Body of pancreas (tissue), 4 donors: ENCODE results near the gene ZNF766. TPM values are rescaled to one million over a fixed set of nuclear protein-coding genes. Genes with fewer than 3 reads are reported as not detected.

Source experiments
- ATAC-seq: fragments of 150-250 bp; one replicate; pipeline ENCODE4 v1.9.1; 2016
- DNase-seq, 4 donors: peaks; one replicate each; pipeline ENCODE4 v3.0.0-alpha.2; 2019
- H3K27ac ChIP-seq, 4 donors: fragments of 200-600 bp; sonication (generic); 1 replicate in 3 of 4; 2 replicates in 1 of 4; pipeline versions ENCODE4 v1.5.1 to v1.6.1; 2016 to 2019; ENCODE audit warnings: mild to moderate bottlenecking in 1 of 4, mixed read lengths in 1 of 4, moderate library complexity in 1 of 4
- H3K27me3 ChIP-seq, 2 donors: fragments of 200-600 bp; sonication (generic); one replicate each; pipeline ENCODE4 v1.6.0; 2016; ENCODE audit warnings: mild to moderate bottlenecking in 1 of 2
- H3K36me3 ChIP-seq, 2 donors: fragments of 200-600 bp; sonication (generic); replicated peaks in 1 of 2; 2 replicates each; pipeline ENCODE4 v1.5.1; 2016; ENCODE audit warnings: low read depth in 2 of 2; ENCODE audit not compliant: insufficient read depth in 1 of 2
- H3K4me1 ChIP-seq: fragments of 200-600 bp; sonication (generic); one replicate; pipeline ENCODE4 v1.6.0; 2016
- H3K4me3 ChIP-seq, 2 donors: fragments of 200-600 bp; sonication (generic); 1 replicate in 1 of 2; 2 replicates in 1 of 2; pipeline ENCODE4 v1.5.1; 2016 to 2019
- H3K9me3 ChIP-seq, 3 donors: fragments of 200-600 bp; sonication (generic); 1 replicate in 2 of 3; 2 replicates in 1 of 3; pipeline ENCODE4 v1.5.1; 2016
- CTCF ChIP-seq, 7 experiments: fragments of 450-650 bp in 4 of 7; fragments of 200-600 bp in 3 of 7; sonication (generic) in 3 of 7; IDR thresholded peaks; one replicate each; pipeline ENCODE4 v1.5.1; 2016 to 2019; ENCODE audit warnings: antibody characterized with exemption in 7 of 7
- POLR2A ChIP-seq, 3 donors: fragments of 450-650 bp; IDR thresholded peaks; one replicate each; pipeline ENCODE4 v1.6.1; 2016; ENCODE audit warnings: antibody characterized with exemption in 3 of 3, mild to moderate bottlenecking in 2 of 3
- WGBS, 2 donors: methylation state at CpG; one replicate each; pipeline ENCODE4 v1.1.5; 2017; 5-methylcytosine and 5-hydroxymethylcytosine counted together
- intact Hi-C: fragments of 100-400 bp; cut with DNase I; formaldehyde crosslinking; loops from one replicate; pipeline ENCODE4 v1.15.1; 2023
- total RNA-seq, 2 donors: library from RNA; depleted of rRNA; stranded (reverse); fragments of >200 nt; gene quantifications; one replicate each; pipeline ENCODE4 v1.1.0, GENCODE V29; 2016

Gene ZNF766
- total RNA-seq, 2 donors from 2014 or later, result 2.0 to 4.9 TPM

GRCh38 chr19:52224211-52224610 is 45.2 kb upstream of the ZNF766 start:
- intact Hi-C loops, result no loop called here
- H3K4me1 ChIP-seq, result no peaks in the 10 kb centered on the region
- TF ChIP-seq CTCF (IDR thresholded peaks at IDR 0.05) (no peak), POLR2A (IDR thresholded peaks at IDR 0.05) (no peak)
- ATAC-seq, result no peak
- H3K36me3 ChIP-seq, result peaks cover 20 to 67% of the 10 kb centered on the region in 2 donors
- H3K27me3 ChIP-seq, result no peaks in the 10 kb centered on the region
- H3K9me3 ChIP-seq, result no peaks in the 10 kb centered on the region
- H3K27ac ChIP-seq, result no peak overlapping the region
- WGBS, 2 donors, result 88 to 93% methylated on average over 5 of the region's 5 CpGs
- H3K4me3 ChIP-seq, result no peak overlapping the region
- no peak for DNase-seq

- intact Hi-C loops, result no loop called here
- Histone ChIP-seq H3K27ac (no peak overlapping the region), H3K36me3 (peaks cover 0 to 43% of the 10 kb centered on the region in 2 donors), H3K4me3 (no peak overlapping the region), H3K27me3 (no peaks in the 10 kb centered on the region), H3K9me3 (no peaks in the 10 kb centered on the region), H3K4me1 (no peaks in the 10 kb centered on the region)
- TF ChIP-seq POLR2A (IDR thresholded peaks at IDR 0.05), result no peak
- WGBS, 2 donors, result 93 to 96% methylated on average over 4 of the region's 4 CpGs
- no peak for ATAC-seq
- no peak for DNase-seq
Measured at GRCh38 chr19:52226652-52227051, 42.7 kb upstream of the ZNF766 start.

- Histone ChIP-seq H3K27me3 (no peaks in the 10 kb centered on the region), H3K36me3 (peaks cover 0 to 37% of the 10 kb centered on the region in 2 donors), H3K9me3 (no peaks in the 10 kb centered on the region), H3K27ac (no peak overlapping the region), H3K4me1 (no peaks in the 10 kb centered on the region), H3K4me3 (no peak overlapping the region)
- no peak for TF ChIP-seq POLR2A (IDR thresholded peaks at IDR 0.05)
- TF ChIP-seq CTCF (IDR thresholded peaks at IDR 0.05), result no peak
- DNase-seq (no peak), ATAC-seq (no peak)
- 75 to 80% methylated on average over 10 of the region's 10 CpGs for WGBS, 2 donors
- intact Hi-C loops, result no loop called here
Measured at GRCh38 chr19:52227196-52227940, 42.0 kb upstream of the ZNF766 start.

- Histone ChIP-seq H3K4me3 (no peak overlapping the region), H3K27ac (no peak overlapping the region), H3K9me3 (no peaks in the 10 kb centered on the region), H3K27me3 (no peaks in the 10 kb centered on the region), H3K36me3 (peaks cover 0 to 34% of the 10 kb centered on the region in 2 donors), H3K4me1 (no peaks in the 10 kb centered on the region)
- WGBS, 2 donors, result 85 to 89% methylated on average over 5 of the region's 5 CpGs
- ATAC-seq, result no peak
- no peak for DNase-seq
- TF ChIP-seq CTCF (IDR thresholded peaks at IDR 0.05) (no peak), POLR2A (IDR thresholded peaks at IDR 0.05) (no peak)
- intact Hi-C loops, result no loop called here
Measured at GRCh38 chr19:52227980-52228379, 41.4 kb upstream of the ZNF766 start.

- H3K4me1 ChIP-seq, result no peaks in the 10 kb centered on the region
- peaks cover 0 to 19% of the 10 kb centered on the region in 2 donors for H3K36me3 ChIP-seq
- H3K9me3 ChIP-seq, result no peaks in the 10 kb centered on the region
- DNase-seq, result no peak
- TF ChIP-seq POLR2A (IDR thresholded peaks at IDR 0.05) (no peak), CTCF (IDR thresholded peaks at IDR 0.05) (no peak)
- WGBS, 2 donors, result 89 to 97% methylated on average over 5 to 6 of the region's 6 CpGs
- intact Hi-C loops, result no loop called here
- ATAC-seq, result no peak
- H3K4me3 ChIP-seq, result no peak overlapping the region
- no peaks in the 10 kb centered on the region for H3K27me3 ChIP-seq
- no peak overlapping the region for H3K27ac ChIP-seq
Measured at GRCh38 chr19:52229524-52229923, 39.9 kb upstream of the ZNF766 start.
